HG02885 (cell line): ENCODE measurements around the gene TRMT2A.
"Not testable (repeated sequence)": the region's sequence is repeated elsewhere in the genome, so short reads cannot be mapped to it uniquely, and the experiment has no call there.

Experiments
- ATAC-seq: cut with Tn5 transposase; IDR thresholded peaks from one replicate; pipeline ENCODE4 v1.9.1; 2021; ENCODE audit warnings: mild to moderate bottlenecking; ENCODE audit not compliant: unreplicated experiment, poor library complexity

Gene TRMT2A

GRCh38 chr22:20069331-20070042 lies 47.5 kb downstream of the TRMT2A start:
- no peak for ATAC-seq

- ATAC-seq: no peak
Measured at GRCh38 chr22:20068640-20069039, 48.4 kb downstream of the TRMT2A start.

GRCh38 chr22:20067384-20067682 lies 49.7 kb downstream of the TRMT2A start:
- not testable (repeated sequence) for ATAC-seq

GRCh38 chr22:20066617-20067383 lies 50.2 kb downstream of the TRMT2A start:
- no peak for ATAC-seq

- ATAC-seq: no peak
Measured at GRCh38 chr22:20065896-20066616, 51.0 kb downstream of the TRMT2A start.

- ATAC-seq: no peak
Measured at GRCh38 chr22:20064545-20065262, 52.3 kb downstream of the TRMT2A start.

- no peak for ATAC-seq
Measured at GRCh38 chr22:20064140-20064480, 52.9 kb downstream of the TRMT2A start.

- no peak for ATAC-seq
Measured at GRCh38 chr22:20063271-20064139, 53.5 kb downstream of the TRMT2A start.

- ATAC-seq: no peak
Measured at GRCh38 chr22:20062766-20063083, 54.3 kb downstream of the TRMT2A start.

GRCh38 chr22:20062043-20062765 lies 54.8 kb downstream of the TRMT2A start:
- ATAC-seq: no peak
